Vein endothelial cell (primary cell): ENCODE results near the gene RPP38. TPM values are rescaled to one million over a fixed set of nuclear protein-coding genes. Genes with fewer than 3 reads are reported as not detected.

ENCODE experiments used
- total RNA-seq: library from RNA; depleted of rRNA; stranded (reverse); fragments of >200 nt; gene quantifications from 2 replicates; pipeline ENCODE4 v1.2.3, GENCODE V29; 2012

Gene RPP38
- 12.4 and 13.0 TPM in 2 replicates for total RNA-seq

GRCh38 chr10:15097011-15097812 lies at the start of gene RPP38:
TSS of gene RPP38 (plus strand) at chr10:15097355. CDS start at chr10:15103315, 5,960 bp downstream.

DNA sequence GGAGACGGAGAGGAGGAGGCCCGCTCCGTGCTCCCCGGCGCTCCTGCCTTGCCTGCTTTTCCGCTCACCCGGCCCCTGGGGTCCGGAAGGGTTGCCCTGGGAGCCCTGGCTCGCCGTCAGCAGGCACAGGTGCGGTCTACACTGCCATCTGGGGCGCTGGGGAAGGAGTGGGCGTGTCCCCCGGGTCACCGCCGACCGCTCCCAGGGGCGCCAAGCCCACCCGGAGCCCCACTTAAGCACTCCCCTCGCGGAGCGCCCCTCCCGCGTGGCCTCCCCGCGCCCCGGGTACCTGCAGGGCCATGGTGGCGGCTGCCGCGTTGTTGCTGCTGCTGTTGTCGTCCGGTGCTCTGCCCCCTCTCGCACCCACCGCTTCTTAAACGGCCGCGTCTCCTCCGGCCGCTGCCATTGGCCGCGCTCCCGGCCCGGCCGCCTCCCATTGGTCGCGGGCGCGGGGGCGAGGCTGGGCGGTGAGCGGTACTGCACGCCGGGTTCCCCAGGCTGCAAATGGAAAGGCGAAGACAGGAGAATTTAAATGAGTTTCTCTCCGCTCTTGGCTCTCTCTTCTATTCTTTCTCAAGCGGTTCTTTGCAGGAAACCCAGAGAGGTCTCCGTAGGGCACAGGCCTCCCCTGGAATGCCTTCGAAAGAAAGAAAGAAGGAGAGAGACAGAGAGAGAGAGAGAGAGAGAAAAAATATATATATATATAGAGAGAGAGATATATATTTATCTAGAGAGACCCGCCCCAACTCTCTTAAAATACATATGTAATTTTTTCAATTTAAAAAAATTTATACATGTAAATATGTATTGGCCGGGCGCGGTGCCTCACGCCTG lies 8.5 kb upstream of the RPP38 start, which contains the start of gene ACBD7:
Gene ACBD7 (minus strand): TSS at position 349 of the 834 bp plus-strand sequence. CDS start 48 bp downstream, at position 301.

Other genes with a start within 250 kb of the RPP38 start
- 14.4 and 21.3 TPM in 2 replicates for gene SUV39H2, start 218.5 kb upstream of the RPP38 start, total RNA-seq
- gene DCLRE1C, start 143.3 kb upstream of the RPP38 start, total RNA-seq = 5.6 and 11.4 TPM in 2 replicates
- gene MEIG1, start 138.0 kb upstream of the RPP38 start, total RNA-seq = not detected in 2 replicates
- under 0.01 TPM in 1 of 2 replicates, not detected in the other for gene OLAH, start 53.4 kb upstream of the RPP38 start, total RNA-seq
- gene ACBD7, start 8.6 kb upstream of the RPP38 start, total RNA-seq = 0.65 and 1.9 TPM in 2 replicates
- 77.2 and 101 TPM in 2 replicates for gene NMT2, start 71.3 kb downstream of the RPP38 start, total RNA-seq